ENCODE results near the gene EFNA5.

The EFNA5 gene

DNA sequence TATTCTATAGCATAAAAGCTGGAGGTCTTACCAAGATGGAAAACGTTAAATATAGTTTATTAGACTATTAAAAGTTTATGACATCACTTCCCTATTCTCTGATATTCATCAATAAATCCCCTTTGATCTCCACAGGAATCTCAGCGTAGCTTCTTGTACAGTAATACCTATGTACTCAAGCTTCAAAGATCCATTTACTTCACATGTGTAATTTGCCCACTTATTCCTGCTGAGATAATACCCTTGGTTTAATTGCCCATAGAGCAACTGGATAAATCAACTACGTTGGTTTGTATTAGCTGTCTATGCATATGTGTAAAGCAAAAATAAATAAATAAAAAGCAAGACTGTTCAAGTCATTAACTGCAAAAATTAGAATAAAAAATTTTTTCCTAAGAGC lies 219.7 kb downstream of the EFNA5 start:
- no peaks in the 10 kb centered on the region for H3K36me3 ChIP-seq (ENCODE audit: insufficient read depth, insufficient read length, low read length)
- DNase-seq (ENCODE audit: low read depth, low spot score): no peak
- TF ChIP-seq YY1 (IDR thresholded peaks at IDR 0.05; ENCODE audit: insufficient read depth, insufficient read length) (no peak), ZNF274 (IDR thresholded peaks at IDR 0.05; ENCODE audit: low read depth, low read length) (no peak)
- no peaks in the 10 kb centered on the region for H3K27me3 ChIP-seq (ENCODE audit: insufficient read depth, insufficient read length)
- no peaks in the 10 kb centered on the region for H3K4me1 ChIP-seq (ENCODE audit: insufficient read depth, insufficient read length)
- H3K9ac ChIP-seq (ENCODE audit: insufficient read length, low read depth): no peak overlapping the region
- H3K4me3 ChIP-seq (ENCODE audit: insufficient read length, low read depth): no peak overlapping the region
- no peaks in the 10 kb centered on the region for H3K9me3 ChIP-seq (ENCODE audit: insufficient read depth, low read length)

DNA sequence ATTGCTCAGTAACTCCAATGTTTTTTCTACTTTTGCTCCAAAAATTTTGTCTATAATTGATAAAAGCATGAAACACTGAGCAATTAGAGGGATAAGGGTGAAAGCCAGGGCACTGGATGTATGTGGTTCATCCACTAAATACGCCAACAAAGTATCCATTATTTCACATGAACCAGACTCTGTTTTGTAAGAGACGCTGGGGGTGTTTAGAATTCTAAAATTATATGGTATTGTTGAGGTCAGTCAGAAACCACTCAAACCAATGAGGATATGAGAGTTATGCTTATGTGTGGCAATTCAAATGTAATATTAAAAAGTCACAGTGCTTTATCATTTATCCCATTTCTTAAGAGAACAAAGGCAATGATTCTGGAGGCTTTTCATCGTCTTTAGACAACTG lies 220.2 kb downstream of the EFNA5 start:
- Histone ChIP-seq H3K4me3 (ENCODE audit: insufficient read length, low read depth) (no peak overlapping the region), H3K27me3 (ENCODE audit: insufficient read depth, insufficient read length) (no peaks in the 10 kb centered on the region), H3K4me1 (ENCODE audit: insufficient read depth, insufficient read length) (no peaks in the 10 kb centered on the region), H3K9ac (ENCODE audit: insufficient read length, low read depth) (no peak overlapping the region), H3K9me3 (ENCODE audit: insufficient read depth, low read length) (no peaks in the 10 kb centered on the region), H3K36me3 (ENCODE audit: insufficient read depth, insufficient read length, low read length) (no peaks in the 10 kb centered on the region)
- no peak for TF ChIP-seq SUZ12 (IDR thresholded peaks at IDR 0.05; ENCODE audit: extremely low read depth, insufficient read depth, insufficient read length)
- no peak for TF ChIP-seq YY1 (IDR thresholded peaks at IDR 0.05; ENCODE audit: insufficient read depth, insufficient read length)
- TF ChIP-seq ZNF274 (IDR thresholded peaks at IDR 0.05; ENCODE audit: low read depth, low read length): no peak
- DNase-seq (ENCODE audit: low read depth, low spot score): no peak

DNA sequence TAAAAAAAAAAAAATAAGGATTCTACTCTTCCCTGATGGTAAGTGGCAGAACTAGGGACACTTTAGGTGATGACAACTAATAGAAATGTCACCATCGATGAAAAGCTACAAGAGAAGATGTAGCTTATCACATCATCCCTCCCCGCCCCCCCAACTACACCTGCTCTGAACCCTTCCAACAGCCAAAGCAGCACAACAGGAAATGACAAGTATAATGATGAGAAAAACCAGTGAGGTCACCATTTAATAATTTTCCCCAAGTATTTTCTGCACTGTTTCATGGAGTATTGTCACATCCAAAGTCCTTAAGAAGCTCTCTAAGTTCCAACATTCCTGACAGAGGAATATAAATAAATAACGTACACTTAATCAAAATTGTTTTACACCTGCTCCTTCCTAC lies 221.4 kb downstream of the EFNA5 start:
- TF ChIP-seq SUZ12 (IDR thresholded peaks at IDR 0.05; ENCODE audit: extremely low read depth, insufficient read depth, insufficient read length) (no peak), ZNF274 (IDR thresholded peaks at IDR 0.05; ENCODE audit: low read depth, low read length) (no peak), YY1 (IDR thresholded peaks at IDR 0.05; ENCODE audit: insufficient read depth, insufficient read length) (no peak)
- Histone ChIP-seq H3K4me1 (ENCODE audit: insufficient read depth, insufficient read length) (no peaks in the 10 kb centered on the region), H3K4me3 (ENCODE audit: insufficient read length, low read depth) (no peak overlapping the region), H3K9ac (ENCODE audit: insufficient read length, low read depth) (no peak overlapping the region), H3K36me3 (ENCODE audit: insufficient read depth, insufficient read length, low read length) (no peaks in the 10 kb centered on the region), H3K9me3 (ENCODE audit: insufficient read depth, low read length) (no peaks in the 10 kb centered on the region), H3K27me3 (ENCODE audit: insufficient read depth, insufficient read length) (no peaks in the 10 kb centered on the region)
- no peak for DNase-seq (ENCODE audit: low read depth, low spot score)

DNA sequence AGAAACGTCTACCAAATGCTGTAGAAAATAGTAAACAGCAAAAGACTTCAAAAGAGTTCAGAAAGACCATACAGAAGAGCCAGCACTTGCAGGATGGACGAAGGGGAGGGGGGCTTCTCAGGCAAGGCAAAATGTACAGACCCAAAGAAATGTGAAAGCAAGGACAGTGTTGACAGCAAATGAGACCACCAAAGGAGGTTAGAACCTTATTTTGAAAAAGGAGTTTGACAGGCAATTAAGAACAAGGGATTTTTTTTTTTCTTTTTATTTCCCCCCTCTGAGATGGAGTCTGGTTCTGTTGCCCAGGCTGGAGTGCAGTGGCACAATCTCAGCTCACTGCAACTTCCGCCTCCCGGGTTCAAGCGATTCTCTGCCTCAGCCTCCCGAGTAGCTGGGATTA lies 223.2 kb downstream of the EFNA5 start:
- Histone ChIP-seq H3K27me3 (ENCODE audit: insufficient read depth, insufficient read length) (no peaks in the 10 kb centered on the region), H3K9ac (ENCODE audit: insufficient read length, low read depth) (no peak overlapping the region), H3K36me3 (ENCODE audit: insufficient read depth, insufficient read length, low read length) (no peaks in the 10 kb centered on the region), H3K4me3 (ENCODE audit: insufficient read length, low read depth) (no peak overlapping the region), H3K4me1 (ENCODE audit: insufficient read depth, insufficient read length) (no peaks in the 10 kb centered on the region), H3K9me3 (ENCODE audit: insufficient read depth, low read length) (no peaks in the 10 kb centered on the region)
- no peak for TF ChIP-seq SUZ12 (IDR thresholded peaks at IDR 0.05; ENCODE audit: extremely low read depth, insufficient read depth, insufficient read length)
- TF ChIP-seq YY1 (IDR thresholded peaks at IDR 0.05; ENCODE audit: insufficient read depth, insufficient read length): no peak
- TF ChIP-seq ZNF274 (IDR thresholded peaks at IDR 0.05; ENCODE audit: low read depth, low read length): no peak
- no peak for DNase-seq (ENCODE audit: low read depth, low spot score)

DNA sequence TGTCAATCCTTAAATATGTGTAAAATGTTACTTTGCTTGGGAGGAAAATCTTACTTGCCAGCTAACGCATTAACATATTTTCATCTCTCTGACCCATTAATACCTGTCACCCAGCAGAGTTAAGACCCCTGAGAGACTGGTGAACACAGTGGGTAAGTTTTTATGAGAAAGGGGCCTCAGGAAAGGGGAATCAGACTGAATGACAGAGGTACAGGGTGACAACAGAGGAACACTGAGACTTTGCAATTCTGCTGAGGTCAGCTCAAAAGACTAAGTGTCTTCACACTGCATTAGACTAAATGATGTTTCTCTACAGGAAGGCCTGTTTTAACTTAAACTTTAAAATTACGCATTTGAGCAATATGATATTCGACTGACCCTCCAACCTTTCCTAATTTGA lies 223.8 kb downstream of the EFNA5 start:
- no peaks in the 10 kb centered on the region for H3K27me3 ChIP-seq (ENCODE audit: insufficient read depth, insufficient read length)

GRCh38 chr5:107444300-107444699 lies 226.4 kb downstream of the EFNA5 start:
- H3K9ac ChIP-seq (ENCODE audit: insufficient read length, low read depth): no peak overlapping the region
- DNase-seq (ENCODE audit: low read depth, low spot score): no peak
- TF ChIP-seq YY1 (IDR thresholded peaks at IDR 0.05; ENCODE audit: insufficient read depth, insufficient read length) (no peak), ZNF274 (IDR thresholded peaks at IDR 0.05; ENCODE audit: low read depth, low read length) (no peak), SUZ12 (IDR thresholded peaks at IDR 0.05; ENCODE audit: extremely low read depth, insufficient read depth, insufficient read length) (no peak)
- H3K4me1 ChIP-seq (ENCODE audit: insufficient read depth, insufficient read length): no peaks in the 10 kb centered on the region
- H3K36me3 ChIP-seq (ENCODE audit: insufficient read depth, insufficient read length, low read length): no peaks in the 10 kb centered on the region
- H3K9me3 ChIP-seq (ENCODE audit: insufficient read depth, low read length): 0 out of 2 replicates have a peak, but pooled peaks cover 2% of the 10 kb centered on the region
- no peak overlapping the region for H3K4me3 ChIP-seq (ENCODE audit: insufficient read length, low read depth)
- H3K27me3 ChIP-seq (ENCODE audit: insufficient read depth, insufficient read length): no peaks in the 10 kb centered on the region

More for the DNA sequence above, 223.8 kb downstream of the EFNA5 start:
- Histone ChIP-seq H3K36me3 (ENCODE audit: insufficient read depth, insufficient read length, low read length) (no peaks in the 10 kb centered on the region), H3K4me1 (ENCODE audit: insufficient read depth, insufficient read length) (no peaks in the 10 kb centered on the region), H3K4me3 (ENCODE audit: insufficient read length, low read depth) (no peak overlapping the region), H3K9ac (ENCODE audit: insufficient read length, low read depth) (no peak overlapping the region), H3K9me3 (ENCODE audit: insufficient read depth, low read length) (no peaks in the 10 kb centered on the region)
- TF ChIP-seq ZNF274 (IDR thresholded peaks at IDR 0.05; ENCODE audit: low read depth, low read length) (no peak), YY1 (IDR thresholded peaks at IDR 0.05; ENCODE audit: insufficient read depth, insufficient read length) (no peak), SUZ12 (IDR thresholded peaks at IDR 0.05; ENCODE audit: extremely low read depth, insufficient read depth, insufficient read length) (no peak)
- DNase-seq (ENCODE audit: low read depth, low spot score): no peak

DNA sequence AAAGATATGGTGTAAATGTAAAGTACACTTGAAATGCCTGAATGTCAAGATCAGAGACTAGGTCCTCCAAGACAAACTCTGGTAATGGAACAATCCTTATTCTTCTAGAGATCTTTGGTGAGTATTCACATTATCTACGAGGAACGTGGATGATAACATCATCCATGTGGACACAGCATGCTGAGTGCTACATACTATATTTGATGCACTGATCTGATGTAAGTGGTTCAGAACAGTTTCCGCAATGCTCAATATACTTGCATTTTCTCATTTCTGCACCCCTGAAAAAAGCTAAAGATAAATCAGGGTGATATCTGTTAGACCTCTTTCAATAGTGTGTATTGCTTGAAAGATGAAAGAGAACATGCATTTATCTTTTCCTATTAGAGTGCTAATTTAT lies 226.8 kb downstream of the EFNA5 start:
- Histone ChIP-seq H3K9me3 (ENCODE audit: insufficient read depth, low read length) (0 out of 2 replicates have a peak, but pooled peaks cover 4% of the 10 kb centered on the region), H3K36me3 (ENCODE audit: insufficient read depth, insufficient read length, low read length) (no peaks in the 10 kb centered on the region), H3K27me3 (ENCODE audit: insufficient read depth, insufficient read length) (no peaks in the 10 kb centered on the region), H3K4me3 (ENCODE audit: insufficient read length, low read depth) (no peak overlapping the region), H3K4me1 (ENCODE audit: insufficient read depth, insufficient read length) (no peaks in the 10 kb centered on the region), H3K9ac (ENCODE audit: insufficient read length, low read depth) (no peak overlapping the region)
- no peak for DNase-seq (ENCODE audit: low read depth, low spot score)
- TF ChIP-seq ZNF274 (IDR thresholded peaks at IDR 0.05; ENCODE audit: low read depth, low read length) (no peak), YY1 (IDR thresholded peaks at IDR 0.05; ENCODE audit: insufficient read depth, insufficient read length) (no peak), SUZ12 (IDR thresholded peaks at IDR 0.05; ENCODE audit: extremely low read depth, insufficient read depth, insufficient read length) (no peak)

- no peak for TF ChIP-seq ZNF274 (IDR thresholded peaks at IDR 0.05; ENCODE audit: low read depth, low read length)
- H3K9ac ChIP-seq (ENCODE audit: insufficient read length, low read depth): no peak overlapping the region
- no peaks in the 10 kb centered on the region for H3K27me3 ChIP-seq (ENCODE audit: insufficient read depth, insufficient read length)
- H3K4me1 ChIP-seq (ENCODE audit: insufficient read depth, insufficient read length): no peaks in the 10 kb centered on the region
- no peak for DNase-seq (ENCODE audit: low read depth, low spot score)
- 0 out of 2 replicates have a peak, but pooled peaks cover 4% of the 10 kb centered on the region for H3K9me3 ChIP-seq (ENCODE audit: insufficient read depth, low read length)
- no peak overlapping the region for H3K4me3 ChIP-seq (ENCODE audit: insufficient read length, low read depth)
- H3K36me3 ChIP-seq (ENCODE audit: insufficient read depth, insufficient read length, low read length): no peaks in the 10 kb centered on the region
Measured at GRCh38 chr5:107442452-107442851, 228.3 kb downstream of the EFNA5 start.

Data from NT2/D1 (cell line).